ENCODE measurements around the gene WWOX. TPM values are rescaled to one million over a fixed set of nuclear protein-coding genes. Genes with fewer than 3 reads are reported as not detected.

The WWOX gene
- total RNA-seq, 4 donors from 2014 or later: 12.9 to 53.5 (median 25.6) TPM

DNA sequence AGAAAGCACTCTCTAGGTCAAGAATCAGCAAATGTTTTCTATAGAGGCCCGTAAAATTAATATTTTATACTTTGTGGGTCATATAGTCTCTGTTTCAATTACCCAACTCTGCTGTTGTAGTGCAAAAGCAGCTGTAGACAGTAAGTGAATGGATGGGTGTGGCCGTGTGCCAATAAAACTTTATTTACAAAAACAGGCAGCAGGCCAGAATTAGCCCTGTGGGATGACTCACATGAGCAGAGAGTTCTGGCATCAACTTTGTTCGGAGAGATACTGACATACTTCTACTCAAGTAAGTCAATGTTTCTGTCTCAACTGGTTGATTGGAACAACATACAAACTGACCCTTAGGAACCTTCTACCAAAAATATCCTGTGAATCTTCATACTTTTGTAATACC lies 884.9 kb downstream of the WWOX start:
- Histone ChIP-seq H3K9me3 (peaks cover 0 to 8% (median 0%) of the 10 kb centered on the region in 3 donors), H3K36me3 (no peaks in the 10 kb centered on the region), H3K4me1 (no peaks in the 10 kb centered on the region), H3K27me3 (no peaks in the 10 kb centered on the region), H3K27ac (no peak overlapping the region), H3K4me3 (no peak overlapping the region)
- TF ChIP-seq EP300 (IDR thresholded peaks at IDR 0.05): no peak
- no peak for TF ChIP-seq POLR2AphosphoS5 (IDR thresholded peaks at IDR 0.05)
- no peak for TF ChIP-seq POLR2A (IDR thresholded peaks at IDR 0.05)
- TF ChIP-seq, protein P1, sequence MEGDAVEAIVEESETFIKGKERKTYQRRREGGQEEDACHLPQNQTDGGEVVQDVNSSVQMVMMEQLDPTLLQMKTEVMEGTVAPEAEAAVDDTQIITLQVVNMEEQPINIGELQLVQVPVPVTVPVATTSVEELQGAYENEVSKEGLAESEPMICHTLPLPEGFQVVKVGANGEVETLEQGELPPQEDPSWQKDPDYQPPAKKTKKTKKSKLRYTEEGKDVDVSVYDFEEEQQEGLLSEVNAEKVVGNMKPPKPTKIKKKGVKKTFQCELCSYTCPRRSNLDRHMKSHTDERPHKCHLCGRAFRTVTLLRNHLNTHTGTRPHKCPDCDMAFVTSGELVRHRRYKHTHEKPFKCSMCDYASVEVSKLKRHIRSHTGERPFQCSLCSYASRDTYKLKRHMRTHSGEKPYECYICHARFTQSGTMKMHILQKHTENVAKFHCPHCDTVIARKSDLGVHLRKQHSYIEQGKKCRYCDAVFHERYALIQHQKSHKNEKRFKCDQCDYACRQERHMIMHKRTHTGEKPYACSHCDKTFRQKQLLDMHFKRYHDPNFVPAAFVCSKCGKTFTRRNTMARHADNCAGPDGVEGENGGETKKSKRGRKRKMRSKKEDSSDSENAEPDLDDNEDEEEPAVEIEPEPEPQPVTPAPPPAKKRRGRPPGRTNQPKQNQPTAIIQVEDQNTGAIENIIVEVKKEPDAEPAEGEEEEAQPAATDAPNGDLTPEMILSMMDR (IDR thresholded peaks at IDR 0.05): no peak
- WGBS, 2 donors (ENCODE audit: low coverage in 1 of 2): 75 to 87% methylated on average over 3 of the region's 3 CpGs
- no peak for ATAC-seq

DNA sequence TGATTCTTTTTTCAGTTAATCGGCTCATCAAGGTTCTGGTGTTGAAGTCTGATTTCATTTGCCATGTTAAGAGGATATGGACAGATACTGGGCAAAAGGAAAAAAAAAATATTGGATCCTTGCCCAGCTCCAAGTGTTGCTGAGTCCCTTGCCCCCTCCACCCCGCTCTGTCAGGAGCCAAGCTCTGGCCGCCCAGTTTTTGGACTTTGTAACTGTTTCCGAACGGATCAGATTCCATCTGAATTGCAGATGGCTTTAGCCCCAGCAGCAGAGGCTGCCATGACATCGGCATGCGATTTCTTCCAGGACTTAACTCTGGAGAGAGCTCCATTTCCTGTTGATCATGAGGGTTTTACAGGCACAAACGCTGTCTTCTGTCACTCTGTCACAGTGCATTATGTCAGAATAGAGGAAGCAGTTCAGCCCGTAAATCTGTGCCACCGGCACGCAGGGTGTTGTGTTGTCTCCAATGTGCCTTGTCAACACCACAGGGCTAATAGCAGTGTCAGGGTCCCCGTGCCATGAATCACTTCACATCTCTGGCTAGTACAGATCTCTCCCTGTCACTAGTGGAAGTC lies 885.5 kb downstream of the WWOX start:
- TF ChIP-seq POLR2AphosphoS5 (IDR thresholded peaks at IDR 0.05): no peak
- H3K4me1 ChIP-seq: no peaks in the 10 kb centered on the region
- no peaks in the 10 kb centered on the region for H3K36me3 ChIP-seq
- H3K4me3 ChIP-seq: no peak overlapping the region
- ATAC-seq: no peak
- WGBS, 2 donors (ENCODE audit: low coverage in 1 of 2): 55 to 83% methylated on average over 6 to 9 of the region's 12 CpGs
- no peaks in the 10 kb centered on the region for H3K27me3 ChIP-seq
- peaks cover 0 to 8% (median 0%) of the 10 kb centered on the region in 3 donors for H3K9me3 ChIP-seq
- H3K27ac ChIP-seq: no peak overlapping the region

DNA sequence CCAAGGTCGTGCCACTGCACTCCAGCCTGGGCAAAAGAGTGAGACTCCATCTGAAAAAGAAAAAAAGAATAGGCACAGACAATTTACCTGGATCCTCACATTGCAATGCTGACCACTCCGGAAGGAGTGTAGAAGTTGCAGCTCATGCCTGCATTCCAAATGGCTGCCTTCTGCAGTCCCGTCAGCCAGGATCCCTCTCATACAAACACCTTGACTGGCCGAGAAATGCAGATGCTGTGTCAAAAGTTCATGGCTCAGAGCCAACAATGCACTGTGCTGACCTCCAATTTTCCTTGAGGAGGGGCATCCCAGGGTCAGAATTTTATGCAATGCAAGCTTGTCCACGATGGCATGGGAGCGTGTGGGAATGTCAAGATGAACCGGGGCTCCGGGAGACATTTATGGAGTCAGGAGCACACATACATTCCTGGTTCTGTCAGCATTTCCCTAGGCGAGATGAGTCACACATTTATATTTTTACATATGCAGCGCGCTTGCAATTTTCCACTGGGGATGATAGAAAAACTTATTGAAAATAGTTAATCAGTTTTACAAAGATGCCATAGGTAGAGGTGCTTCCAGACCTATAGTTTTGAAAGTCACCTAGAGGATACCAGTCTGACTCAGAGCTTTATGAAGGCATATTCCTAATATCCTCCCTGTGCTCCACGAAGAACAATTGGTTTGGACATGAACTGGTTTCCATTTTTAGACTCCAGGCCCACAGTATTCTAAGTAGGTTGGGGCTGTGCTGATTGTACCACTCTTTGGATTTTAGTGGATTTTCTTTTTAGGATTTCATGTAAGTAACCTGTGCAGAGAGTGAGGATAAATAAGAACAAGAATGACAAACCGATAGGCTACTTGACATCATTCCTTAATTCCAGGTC lies 886.5 kb downstream of the WWOX start:
- TF ChIP-seq POLR2A (IDR thresholded peaks at IDR 0.05) (no peak), POLR2AphosphoS5 (IDR thresholded peaks at IDR 0.05) (no peak), EP300 (IDR thresholded peaks at IDR 0.05) (no peak)
- TF ChIP-seq, protein P1 (IDR thresholded peaks at IDR 0.05): no peak
- H3K27ac ChIP-seq: no peak overlapping the region
- peaks cover 0 to 8% (median 0%) of the 10 kb centered on the region in 3 donors for H3K4me1 ChIP-seq
- H3K9me3 ChIP-seq: peaks cover 0 to 8% (median 0%) of the 10 kb centered on the region in 3 donors
- no peaks in the 10 kb centered on the region for H3K36me3 ChIP-seq
- H3K27me3 ChIP-seq: no peaks in the 10 kb centered on the region
- no peak for ATAC-seq
- 73 to 76% methylated on average over 9 to 11 of the region's 13 CpGs for WGBS, 2 donors (ENCODE audit: low coverage in 1 of 2)
- no peak overlapping the region for H3K4me3 ChIP-seq

DNA sequence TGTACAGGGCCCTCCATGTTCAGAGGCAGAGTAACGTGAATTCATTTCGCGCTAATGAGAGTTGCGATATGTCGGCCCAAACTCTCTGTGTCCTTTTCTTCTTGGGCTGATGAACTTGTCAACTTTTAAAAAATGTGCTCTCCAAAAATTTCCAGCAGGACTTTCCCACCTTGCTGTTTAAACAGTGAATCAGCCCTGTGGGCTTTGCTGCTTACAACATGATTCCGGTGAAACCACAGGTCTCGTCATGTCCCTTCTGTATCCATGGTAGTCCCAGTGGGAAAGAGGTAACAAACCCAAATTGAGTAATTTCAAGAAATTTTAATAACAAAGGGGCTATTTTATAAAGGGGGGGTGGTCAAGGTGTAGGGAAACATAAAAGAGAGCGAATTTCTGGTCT lies 888.2 kb downstream of the WWOX start:
- no peak overlapping the region for H3K4me3 ChIP-seq
- no peak for ATAC-seq
- TF ChIP-seq, protein P1 (IDR thresholded peaks at IDR 0.05): no peak
- H3K27ac ChIP-seq: no peak overlapping the region
- no peaks in the 10 kb centered on the region for H3K36me3 ChIP-seq
- peaks cover 0 to 8% (median 0%) of the 10 kb centered on the region in 3 donors for H3K9me3 ChIP-seq
- WGBS, 2 donors (ENCODE audit: low coverage in 1 of 2): 79 to 81% methylated on average over 6 to 7 of the region's 8 CpGs
- no peaks in the 10 kb centered on the region for H3K27me3 ChIP-seq
- H3K4me1 ChIP-seq: peaks cover 0 to 8% (median 0%) of the 10 kb centered on the region in 3 donors

DNA sequence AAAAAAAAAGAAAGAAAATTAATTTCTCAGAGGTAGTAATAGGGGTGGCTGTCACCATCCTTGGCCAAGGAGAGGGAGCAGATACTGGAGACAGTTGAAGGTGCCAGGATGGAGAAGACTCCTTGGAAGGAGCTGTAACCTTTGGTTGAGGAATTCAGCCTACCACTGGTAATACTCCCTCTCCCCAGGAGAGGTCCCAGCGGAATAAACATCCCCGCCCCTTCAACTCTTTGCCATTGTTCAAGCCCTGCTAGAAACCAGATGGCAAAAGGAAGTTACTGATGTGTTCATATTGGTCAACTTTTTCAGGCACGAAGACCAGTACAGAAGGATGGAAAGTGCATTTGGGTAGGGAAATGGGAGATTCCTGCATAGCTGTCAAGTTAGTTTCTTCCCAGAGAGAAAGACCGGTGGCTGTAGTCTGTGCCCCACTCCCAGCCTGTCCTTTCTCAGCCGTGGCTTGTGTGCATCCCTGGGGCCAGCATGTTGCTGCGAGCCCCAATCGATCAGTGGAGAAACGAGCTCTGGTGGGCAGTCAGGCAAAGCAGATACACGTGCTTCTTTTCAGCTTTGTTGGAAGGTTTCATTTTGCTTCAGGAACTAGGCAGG lies 889.0 kb downstream of the WWOX start:
- peaks cover 0 to 8% (median 0%) of the 10 kb centered on the region in 3 donors for H3K4me1 ChIP-seq
- 60 to 76% methylated on average over 1 to 7 of the region's 9 CpGs for WGBS, 2 donors (ENCODE audit: low coverage in 1 of 2)
- no peaks in the 10 kb centered on the region for H3K27me3 ChIP-seq
- no peak for TF ChIP-seq POLR2AphosphoS5 (IDR thresholded peaks at IDR 0.05)
- TF ChIP-seq, protein P1 (IDR thresholded peaks at IDR 0.05): no peak
- no peak for TF ChIP-seq POLR2A (IDR thresholded peaks at IDR 0.05)
- TF ChIP-seq EP300 (IDR thresholded peaks at IDR 0.05): no peak
- peaks cover 0 to 2% (median 0%) of the 10 kb centered on the region in 3 donors for H3K9me3 ChIP-seq
- no peak for ATAC-seq
- H3K4me3 ChIP-seq: no peak overlapping the region
- H3K27ac ChIP-seq: no peak overlapping the region
- H3K36me3 ChIP-seq: no peaks in the 10 kb centered on the region

All from gastroesophageal sphincter (tissue), 4 donors.